GM23248 (cell line): ENCODE measurements around the gene FCER1G. TPM values are rescaled to one million over a fixed set of nuclear protein-coding genes. Genes with fewer than 3 reads are reported as not detected.

Experiments
- DNase-seq: peaks from one replicate; pipeline ENCODE4 v3.0.0-alpha.2; 2015
- H2AFZ ChIP-seq: fragments of 200-600 bp; sonication (generic); 2 replicates; pipeline ENCODE4 v1.6.1; 2016; ENCODE audit warnings: antibody characterized with exemption
- H3F3A ChIP-seq: fragments of 200-600 bp; sonication (generic); 2 replicates; pipeline ENCODE4 v1.6.1; 2016; ENCODE audit warnings: mild to moderate bottlenecking, antibody characterized with exemption, mixed run types; ENCODE audit not compliant: insufficient read depth
- H3K27ac ChIP-seq: fragments of 200-600 bp; sonication (generic); 2 replicates; pipeline ENCODE4 v1.5.1; 2016; ENCODE audit warnings: mild to moderate bottlenecking
- H3K27me3 ChIP-seq: fragments of 200-600 bp; sonication (generic); replicated peaks from 2 replicates; pipeline ENCODE4 v1.6.1; 2016; ENCODE audit warnings: mild to moderate bottlenecking; ENCODE audit not compliant: insufficient read depth
- H3K36me3 ChIP-seq: fragments of 200-600 bp; sonication (generic); 2 replicates; pipeline ENCODE4 v1.6.1; 2016; ENCODE audit warnings: low read depth, mild to moderate bottlenecking
- H3K4me1 ChIP-seq: fragments of 200-600 bp; sonication (generic); 2 replicates; pipeline ENCODE4 v1.6.1; 2016; ENCODE audit warnings: mild to moderate bottlenecking; ENCODE audit not compliant: insufficient read depth
- H3K4me2 ChIP-seq: fragments of 200-600 bp; sonication (generic); one replicate; pipeline ENCODE4 v1.6.1; 2016; ENCODE audit warnings: mild to moderate bottlenecking; ENCODE audit not compliant: unreplicated experiment
- H3K4me3 ChIP-seq: fragments of 200-600 bp; sonication (generic); 2 replicates; pipeline ENCODE4 v1.5.1; 2016; ENCODE audit warnings: mild to moderate bottlenecking
- H3K79me2 ChIP-seq: fragments of 200-600 bp; sonication (generic); 2 replicates; pipeline ENCODE4 v1.6.1; 2016; ENCODE audit warnings: mild to moderate bottlenecking; ENCODE audit not compliant: insufficient read depth
- H3K9ac ChIP-seq: fragments of 200-600 bp; sonication (generic); 2 replicates; pipeline ENCODE4 v1.6.1; 2016; ENCODE audit warnings: mild to moderate bottlenecking
- H3K9me2 ChIP-seq: fragments of 200-600 bp; sonication (generic); 2 replicates; pipeline ENCODE4 v1.6.1; 2016; ENCODE audit warnings: mixed run types, mild to moderate bottlenecking, moderate library complexity; ENCODE audit not compliant: insufficient read depth
- H3K9me3 ChIP-seq: fragments of 200-600 bp; sonication (generic); one replicate; pipeline ENCODE4 v1.6.1; 2017; ENCODE audit warnings: low read depth
- H4K20me1 ChIP-seq: fragments of 200-600 bp; sonication (generic); 2 replicates; pipeline ENCODE4 v1.6.0; 2016; ENCODE audit not compliant: insufficient read depth
- EZH2 ChIP-seq: fragments of 200-600 bp; sonication (generic); IDR thresholded peaks from 2 replicates; pipeline ENCODE4 v1.6.1; 2018; ENCODE audit warnings: antibody characterized with exemption, mild to moderate bottlenecking; ENCODE audit not compliant: insufficient read depth, poor library complexity, severe bottlenecking
- EZH2phosphoT487 ChIP-seq: fragments of 200-600 bp; sonication (generic); IDR thresholded peaks from 2 replicates; pipeline ENCODE4 v1.6.1; 2018; ENCODE audit warnings: antibody characterized with exemption, moderate library complexity, mild to moderate bottlenecking, low read depth; ENCODE audit not compliant: insufficient read depth
- WGBS, 2 experiments: methylation state at CpG; one replicate each; pipeline ENCODE4 v1.1.6; 2015 to 2017; ENCODE audit warnings: low lambda C conversion rate in 2 of 2, low coverage in 1 of 2; ENCODE audit errors: missing lambda C conversion rate in 2 of 2; 5-methylcytosine and 5-hydroxymethylcytosine counted together
- in situ Hi-C: fragments of 300-500 bp; cut with MboI; formaldehyde crosslinking; loops from 2 replicates; pipeline ENCODE4 v1.15.0; 2020
- polyA plus RNA-seq: library from polyadenylated mRNA; unstranded; fragments of >200 nt; fragmentation: Nextera tagmentation; extraction: Ambion mirVana; gene quantifications from 2 replicates; pipeline ENCODE4 v1.2.1, GENCODE V29; 2016
- total RNA-seq: library from RNA; depleted of rRNA; stranded (reverse); fragments of >200 nt; shearing (Covaris generic); gene quantifications from 2 replicates; pipeline ENCODE4 v1.2.3, GENCODE V29; 2014

Gene FCER1G
- total and polyA plus RNA-seq, 2 experiments from 2014 or later: 0.49 TPM; not detected in 1

- no peak for TF ChIP-seq EZH2
- TF ChIP-seq EZH2phosphoT487: no peak
- Histone ChIP-seq H3K4me2 (peak overlapping the region; percentile 43), H3K4me3 (no peak overlapping the region), H3K79me2 (peaks cover 26% of the 10 kb centered on the region), H4K20me1 (no peaks in the 10 kb centered on the region), H3K9me3 (no peaks in the 10 kb centered on the region), H3K9ac (peak overlapping the region; percentile 78), H3K27me3 (no peaks in the 10 kb centered on the region), H3K4me1 (peaks cover 23% of the 10 kb centered on the region), H3K27ac (peak overlapping the region; percentile 93), H2AFZ (no peak overlapping the region), H3K36me3 (peaks cover 23% of the 10 kb centered on the region), H3K9me2 (no peaks in the 10 kb centered on the region), H3F3A (peaks cover 25% of the 10 kb centered on the region)
- no peak for DNase-seq
- in situ Hi-C loops: no loop called here
- 96 to 98% methylated on average over 11 of the region's 11 CpGs for WGBS, 2 experiments
These were observed 41.4 kb upstream of the FCER1G start for GRCh38 chr1:161173711-161174110.

- Histone ChIP-seq H3K9me3 (no peaks in the 10 kb centered on the region), H3K36me3 (peaks cover 23% of the 10 kb centered on the region), H3F3A (peaks cover 25% of the 10 kb centered on the region), H4K20me1 (no peaks in the 10 kb centered on the region), H2AFZ (no peak overlapping the region), H3K9ac (no peak overlapping the region), H3K4me1 (peaks cover 23% of the 10 kb centered on the region), H3K27me3 (no peaks in the 10 kb centered on the region), H3K4me3 (no peak overlapping the region), H3K27ac (no peak overlapping the region), H3K4me2 (no peak overlapping the region), H3K79me2 (peaks cover 26% of the 10 kb centered on the region), H3K9me2 (no peaks in the 10 kb centered on the region)
- no peak for TF ChIP-seq EZH2
- no peak for TF ChIP-seq EZH2phosphoT487
- 88 to 93% methylated on average over 11 of the region's 11 CpGs for WGBS, 2 experiments
- DNase-seq: no peak
- in situ Hi-C loops: no loop called here
These were observed 40.2 kb upstream of the FCER1G start for GRCh38 chr1:161174911-161175310.

GRCh38 chr1:161175771-161176453, 39.2 kb upstream of the FCER1G start:
- peaks cover 23% of the 10 kb centered on the region for H3K4me1 ChIP-seq
- H3K9me3 ChIP-seq: no peaks in the 10 kb centered on the region
- no peak for TF ChIP-seq EZH2phosphoT487
- no peak for TF ChIP-seq EZH2
- H3K36me3 ChIP-seq: peaks cover 17% of the 10 kb centered on the region
- H2AFZ ChIP-seq: no peak overlapping the region
- in situ Hi-C loops: no loop called here
- H3K27me3 ChIP-seq: no peaks in the 10 kb centered on the region
- peak overlapping the region; percentile 98 for H3K4me3 ChIP-seq
- H3K9me2 ChIP-seq: no peaks in the 10 kb centered on the region
- H3K9ac ChIP-seq: peak overlapping the region; percentile 97
- WGBS, 2 experiments: 93 to 95% methylated on average over 10 of the region's 10 CpGs
- H3K27ac ChIP-seq: no peak overlapping the region
- peaks cover 25% of the 10 kb centered on the region for H3F3A ChIP-seq
- H3K79me2 ChIP-seq: peaks cover 26% of the 10 kb centered on the region
- H3K4me2 ChIP-seq: peak overlapping the region; percentile 90
- H4K20me1 ChIP-seq: no peaks in the 10 kb centered on the region
- DNase-seq: no peak

GRCh38 chr1:161176468-161177111, 38.5 kb upstream of the FCER1G start:
- Histone ChIP-seq H2AFZ (peak overlapping the region; percentile 74), H3K9me3 (no peaks in the 10 kb centered on the region), H3K79me2 (peaks cover 19% of the 10 kb centered on the region), H3K4me1 (peaks cover 22% of the 10 kb centered on the region), H3K9me2 (no peaks in the 10 kb centered on the region), H3F3A (peaks cover 29% of the 10 kb centered on the region), H3K36me3 (peaks cover 10% of the 10 kb centered on the region), H3K4me3 (peak overlapping the region; percentile 98), H3K27ac (0 out of 2 replicates have a peak overlapping the region, but pooled peaks have one; percentile 39), H4K20me1 (no peaks in the 10 kb centered on the region), H3K4me2 (peak overlapping the region; percentile 90), H3K9ac (peak overlapping the region; percentile 97), H3K27me3 (no peaks in the 10 kb centered on the region)
- TF ChIP-seq EZH2 (no peak), EZH2phosphoT487 (no peak)
- in situ Hi-C loops: no loop called here
- peak; percentile 29 for DNase-seq
- WGBS, 2 experiments: 22 to 23% methylated on average over 16 to 17 of the region's 17 CpGs
